Measurements from ENCODE around the gene PCTP. TPM values are rescaled to one million over a fixed set of nuclear protein-coding genes. Genes with fewer than 3 reads are reported as not detected.

The PCTP gene
- 18.5 TPM for polyA plus RNA-seq (2012; ENCODE audit: insufficient read length, low read depth)

DNA sequence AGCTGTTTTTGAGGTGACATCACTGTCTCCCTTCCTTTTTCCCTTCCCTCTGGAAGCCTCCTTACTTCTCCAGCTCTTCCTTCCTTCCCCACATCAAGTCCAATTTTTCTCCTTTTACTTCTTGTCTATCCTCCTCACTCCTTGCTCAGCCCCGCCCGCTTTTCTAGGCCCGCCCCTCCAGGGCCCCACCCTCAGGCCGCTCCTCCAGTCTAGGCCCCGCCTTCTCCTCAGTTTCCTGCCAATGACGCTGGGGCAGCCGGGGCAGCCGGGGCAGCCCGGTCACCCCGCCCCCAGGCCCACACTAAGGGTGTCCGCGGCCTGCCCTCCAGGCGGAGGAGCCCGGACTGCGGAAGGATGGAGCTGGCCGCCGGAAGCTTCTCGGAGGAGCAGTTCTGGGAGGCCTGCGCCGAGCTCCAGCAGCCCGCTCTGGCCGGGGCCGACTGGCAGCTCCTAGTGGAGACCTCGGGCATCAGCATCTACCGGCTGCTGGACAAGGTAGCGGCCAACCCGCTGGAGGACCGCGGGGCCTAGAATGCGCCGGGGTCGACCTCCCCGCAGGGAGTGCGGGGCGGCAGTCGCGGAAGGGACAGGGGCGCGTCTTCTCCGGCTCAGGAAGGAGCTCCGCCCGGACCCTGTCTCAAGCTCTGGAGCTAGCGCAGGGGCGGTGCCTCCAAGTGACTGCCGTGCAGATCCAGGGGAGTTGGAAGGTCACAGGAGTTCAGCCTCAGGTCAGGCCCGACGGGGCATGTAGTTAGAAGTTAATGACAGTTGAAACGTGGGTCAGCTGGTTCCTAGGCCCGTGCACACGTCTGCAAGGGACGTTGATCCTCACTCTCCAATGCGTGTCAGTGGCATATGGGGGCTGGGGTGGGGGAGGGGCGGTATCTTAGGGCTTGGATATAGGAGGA is at the start of gene PCTP:
TSS of gene PCTP (plus strand) at position 302 of the 908 bp plus-strand sequence. CDS start at position 355, 53 bp downstream.
- TF ChIP-seq TAF1 (IDR thresholded peaks at IDR 0.05; ENCODE audit: borderline replicate concordance, insufficient read depth, low read length) (peak; percentile 75; the same call in 1 of the 2 replicates), FOXP2 (optimal IDR thresholded peaks at IDR 0.05; ENCODE audit: borderline replicate concordance, extremely low read depth, extremely low read length, insufficient read depth) (peak; percentile 81), SIN3A (IDR thresholded peaks at IDR 0.05; ENCODE audit: borderline replicate concordance, insufficient read depth, low read length) (peak; percentile 25; the same call in 1 of the 2 replicates), REST (IDR thresholded peaks at IDR 0.05; ENCODE audit: insufficient read depth in 1 of 2, low read depth in 2 of 2, low read length in 2 of 2) (no peak), POLR2AphosphoS5 (IDR thresholded peaks at IDR 0.05; ENCODE audit: low read depth, low read length) (peak; percentile 90)

- no peak for TF ChIP-seq TAF1 (IDR thresholded peaks at IDR 0.05; ENCODE audit: borderline replicate concordance, insufficient read depth, low read length)
- no peak for TF ChIP-seq POLR2AphosphoS5 (IDR thresholded peaks at IDR 0.05; ENCODE audit: low read depth, low read length)
- TF ChIP-seq REST (IDR thresholded peaks at IDR 0.05; ENCODE audit: insufficient read depth in 1 of 2, low read depth in 2 of 2, low read length in 2 of 2) = no peak
- no peak for TF ChIP-seq FOXP2 (optimal IDR thresholded peaks at IDR 0.05; ENCODE audit: borderline replicate concordance, extremely low read depth, extremely low read length, insufficient read depth)
- no peak for TF ChIP-seq SIN3A (IDR thresholded peaks at IDR 0.05; ENCODE audit: borderline replicate concordance, insufficient read depth, low read length)
Observed at GRCh38 chr17:55702150-55702549, 48.7 kb upstream of the PCTP start.

- TF ChIP-seq REST (IDR thresholded peaks at IDR 0.05; ENCODE audit: insufficient read depth in 1 of 2, low read depth in 2 of 2, low read length in 2 of 2) (no peak), TAF1 (IDR thresholded peaks at IDR 0.05; ENCODE audit: borderline replicate concordance, insufficient read depth, low read length) (no peak), POLR2AphosphoS5 (IDR thresholded peaks at IDR 0.05; ENCODE audit: low read depth, low read length) (no peak), FOXP2 (optimal IDR thresholded peaks at IDR 0.05; ENCODE audit: borderline replicate concordance, extremely low read depth, extremely low read length, insufficient read depth) (no peak), SIN3A (IDR thresholded peaks at IDR 0.05; ENCODE audit: borderline replicate concordance, insufficient read depth, low read length) (no peak)
Observed at GRCh38 chr17:55704401-55704800, 46.5 kb upstream of the PCTP start.

- TF ChIP-seq TAF1 (IDR thresholded peaks at IDR 0.05; ENCODE audit: borderline replicate concordance, insufficient read depth, low read length) (no peak), FOXP2 (optimal IDR thresholded peaks at IDR 0.05; ENCODE audit: borderline replicate concordance, extremely low read depth, extremely low read length, insufficient read depth) (no peak), SIN3A (IDR thresholded peaks at IDR 0.05; ENCODE audit: borderline replicate concordance, insufficient read depth, low read length) (no peak), REST (IDR thresholded peaks at IDR 0.05; ENCODE audit: insufficient read depth in 1 of 2, low read depth in 2 of 2, low read length in 2 of 2) (no peak), POLR2AphosphoS5 (IDR thresholded peaks at IDR 0.05; ENCODE audit: low read depth, low read length) (no peak)
Observed at GRCh38 chr17:55705847-55706246, 45.0 kb upstream of the PCTP start.
